ENCODE data around the gene SYP.

DNA sequence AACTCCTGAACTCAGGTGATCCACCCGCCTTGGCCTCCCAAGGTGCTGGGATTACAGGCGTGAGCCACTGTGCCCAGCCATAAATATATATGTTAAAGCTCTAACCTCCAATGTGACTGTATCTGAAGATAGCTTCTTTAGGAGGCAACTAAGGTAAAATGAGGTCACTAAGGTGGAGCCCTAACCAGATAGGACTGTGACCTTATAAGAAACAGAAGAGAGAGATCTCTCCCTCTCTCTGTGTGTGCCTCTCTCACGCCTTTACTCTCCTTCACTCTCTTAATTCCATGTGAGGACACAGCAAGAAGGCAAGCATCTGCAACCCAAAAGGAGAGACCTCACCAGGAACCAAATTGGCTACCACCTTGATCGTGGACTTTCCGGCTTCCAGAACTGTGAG, 38.4 kb downstream of the SYP start:
- TF ChIP-seq RAD21 (CRISPR knock-in tag; conservative IDR thresholded peaks at IDR 0.05 in 1 of 2, IDR thresholded peaks at IDR 0.05 in 1 of 2) (no peak), GTF2F1 (IDR thresholded peaks at IDR 0.05; ENCODE audit: low read depth, low read length) (no peak), EGR1 (conservative IDR thresholded peaks at IDR 0.05) (no peak), CREM (IDR thresholded peaks at IDR 0.05; ENCODE audit: low read depth) (no peak), ZNF232 (CRISPR knock-in tag; IDR thresholded peaks at IDR 0.05) (no peak), MAX (CRISPR knock-in tag; IDR thresholded peaks at IDR 0.05) (no peak)
